ENCODE results near the gene ROBO3.

Gene ROBO3

GRCh38 chr11:124877910-124878758, 12.9 kb downstream of the ROBO3 start:
- H3K27me3 ChIP-seq (ENCODE audit: insufficient read depth, low read length, poor library complexity), result no peaks in the 10 kb centered on the region
- H3K27ac ChIP-seq (ENCODE audit: low read length), result no peak overlapping the region
- no peak for TF ChIP-seq CTCF (IDR thresholded peaks at IDR 0.05; ENCODE audit: borderline replicate concordance, extremely low read depth, low read length, poor library complexity, severe bottlenecking)
- TF ChIP-seq EZH2 (IDR thresholded peaks at IDR 0.05; ENCODE audit: borderline replicate concordance, low read depth, low read length, severe bottlenecking), result no peak
- H4K20me1 ChIP-seq (ENCODE audit: insufficient read depth, low read length), result no peaks in the 10 kb centered on the region; the same call in 1 of the 2 replicates
- H3K9ac ChIP-seq (ENCODE audit: low read depth, low read length), result no peak overlapping the region
- no peak overlapping the region for H3K4me2 ChIP-seq (ENCODE audit: insufficient read depth, low read length)
- ATAC-seq (ENCODE audit: insufficient read depth, low read depth) (no peak), DNase-seq (no peak)
- H3K4me3 ChIP-seq (ENCODE audit: low read depth in 1 of 2, low read length in 2 of 2), result no peak overlapping the region
- H3K79me2 ChIP-seq (ENCODE audit: insufficient read depth, low read length), result no peaks in the 10 kb centered on the region
- H3K9me3 ChIP-seq (ENCODE audit: insufficient read depth, low read length, severe bottlenecking), result no peaks in the 10 kb centered on the region
- no peak overlapping the region for H2AFZ ChIP-seq (ENCODE audit: low read depth, low read length)
- no peaks in the 10 kb centered on the region for H3K4me1 ChIP-seq (ENCODE audit: insufficient read depth, low read length)
- no peaks in the 10 kb centered on the region for H3K36me3 ChIP-seq (ENCODE audit: insufficient read depth, low read length)

DNA sequence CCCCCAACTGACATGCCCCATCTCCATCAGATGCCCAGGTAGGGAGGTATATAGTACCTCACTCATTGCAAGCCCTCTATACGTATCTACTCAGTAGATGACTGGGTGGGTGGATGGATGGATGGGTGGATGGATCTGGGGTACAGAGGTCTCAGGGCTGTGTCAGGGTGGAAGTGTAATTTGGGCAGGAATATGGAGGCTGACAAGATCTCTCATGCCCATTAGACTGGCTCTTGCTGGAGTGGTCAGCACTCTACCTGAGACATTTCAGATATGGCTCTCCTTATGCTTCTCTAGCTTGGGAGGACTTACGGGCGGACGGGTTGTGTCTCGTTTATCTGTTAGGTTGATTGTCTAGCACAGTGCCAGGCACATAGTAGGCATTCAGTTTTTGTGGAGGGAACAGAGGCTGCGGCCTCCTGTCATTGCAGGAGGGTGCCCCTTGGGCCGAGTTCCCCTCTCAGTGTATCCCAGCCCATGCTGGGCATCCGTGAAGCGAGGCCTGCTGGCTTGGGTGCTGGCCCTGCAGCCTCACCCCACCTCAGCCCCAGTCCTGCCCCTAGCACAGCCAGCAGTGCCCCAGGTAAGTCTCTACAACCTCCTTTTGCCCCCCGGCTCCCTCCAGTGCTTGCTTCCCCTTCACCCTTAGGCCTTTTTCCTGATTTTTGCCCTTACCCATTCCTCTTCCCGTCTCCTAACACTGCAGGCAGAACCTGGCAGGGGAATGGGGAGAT, 13.7 kb downstream of the ROBO3 start:
- Histone ChIP-seq H3K4me2 (ENCODE audit: insufficient read depth, low read length) (no peak overlapping the region), H3K4me1 (ENCODE audit: insufficient read depth, low read length) (no peaks in the 10 kb centered on the region), H2AFZ (ENCODE audit: low read depth, low read length) (no peak overlapping the region), H3K36me3 (ENCODE audit: insufficient read depth, low read length) (no peaks in the 10 kb centered on the region), H3K9me3 (ENCODE audit: insufficient read depth, low read length, severe bottlenecking) (no peaks in the 10 kb centered on the region), H4K20me1 (ENCODE audit: insufficient read depth, low read length) (no peaks in the 10 kb centered on the region; the same call in 1 of the 2 replicates), H3K27ac (ENCODE audit: low read length) (no peak overlapping the region), H3K27me3 (ENCODE audit: insufficient read depth, low read length, poor library complexity) (no peaks in the 10 kb centered on the region), H3K79me2 (ENCODE audit: insufficient read depth, low read length) (no peaks in the 10 kb centered on the region), H3K4me3 (ENCODE audit: low read depth in 1 of 2, low read length in 2 of 2) (no peak overlapping the region), H3K9ac (ENCODE audit: low read depth, low read length) (no peak overlapping the region)
- no peak for TF ChIP-seq EZH2 (IDR thresholded peaks at IDR 0.05; ENCODE audit: borderline replicate concordance, low read depth, low read length, severe bottlenecking)
- no peak for TF ChIP-seq CTCF (IDR thresholded peaks at IDR 0.05; ENCODE audit: borderline replicate concordance, extremely low read depth, low read length, poor library complexity, severe bottlenecking)
- DNase-seq (no peak), ATAC-seq (ENCODE audit: insufficient read depth, low read depth) (no peak)

- Histone ChIP-seq H2AFZ (ENCODE audit: low read depth, low read length) (no peak overlapping the region), H3K27ac (ENCODE audit: low read length) (no peak overlapping the region), H3K4me3 (ENCODE audit: low read depth in 1 of 2, low read length in 2 of 2) (no peak overlapping the region), H3K9me3 (ENCODE audit: insufficient read depth, low read length, severe bottlenecking) (no peaks in the 10 kb centered on the region), H3K36me3 (ENCODE audit: insufficient read depth, low read length) (no peaks in the 10 kb centered on the region), H3K9ac (ENCODE audit: low read depth, low read length) (no peak overlapping the region), H3K79me2 (ENCODE audit: insufficient read depth, low read length) (no peaks in the 10 kb centered on the region), H3K4me2 (ENCODE audit: insufficient read depth, low read length) (no peak overlapping the region), H4K20me1 (ENCODE audit: insufficient read depth, low read length) (no peaks in the 10 kb centered on the region; the same call in 1 of the 2 replicates), H3K27me3 (ENCODE audit: insufficient read depth, low read length, poor library complexity) (peaks cover 2% of the 10 kb centered on the region), H3K4me1 (ENCODE audit: insufficient read depth, low read length) (no peaks in the 10 kb centered on the region)
- TF ChIP-seq EZH2 (IDR thresholded peaks at IDR 0.05; ENCODE audit: borderline replicate concordance, low read depth, low read length, severe bottlenecking), result no peak
- TF ChIP-seq CTCF (IDR thresholded peaks at IDR 0.05; ENCODE audit: borderline replicate concordance, extremely low read depth, low read length, poor library complexity, severe bottlenecking), result no peak
- ATAC-seq (ENCODE audit: insufficient read depth, low read depth) (no peak), DNase-seq (no peak)
Observed at GRCh38 chr11:124879493-124880289, 14.5 kb downstream of the ROBO3 start.

All from DND-41 (cell line).